Endothelial cell of umbilical vein (primary cell): Measurements from ENCODE around the gene MYT1.
A peak's percentile ranks its signal among the peaks of the same experiment; 100 is the strongest.
"Not testable (repeated sequence)": the region's sequence is repeated elsewhere in the genome, so short reads cannot be mapped to it uniquely, and the experiment has no call there.

ENCODE experiments used
- EZH2 ChIP-seq: IDR thresholded peaks from 2 replicates; pipeline ENCODE4 v1.6.1; 2012; ENCODE audit warnings: borderline replicate concordance, low read depth, mild to moderate bottlenecking, moderate library complexity, low read length, inconsistent platforms; ENCODE audit not compliant: severe bottlenecking
- FOS ChIP-seq: IDR thresholded peaks from 2 replicates; pipeline ENCODE4 v1.6.1; 2011; ENCODE audit warnings: mild to moderate bottlenecking, low read length, moderate library complexity, borderline replicate concordance; ENCODE audit not compliant: insufficient read depth
- GATA2 ChIP-seq: IDR thresholded peaks from 2 replicates; pipeline ENCODE4 v1.7.0; 2011; ENCODE audit warnings: low read depth, mild to moderate bottlenecking, moderate library complexity, mixed read lengths, low read length; ENCODE audit not compliant: insufficient read length, insufficient read depth
- JUN ChIP-seq: IDR thresholded peaks from 2 replicates; pipeline ENCODE4 v1.6.1; 2011; ENCODE audit warnings: borderline replicate concordance, low read depth; ENCODE audit not compliant: insufficient read length, insufficient read depth
- MYC ChIP-seq: IDR thresholded peaks from one replicate; pipeline ENCODE4 v1.6.1; 2011; ENCODE audit warnings: mild to moderate bottlenecking, low read depth, low read length
- POLR2A ChIP-seq: IDR thresholded peaks from 2 replicates; pipeline ENCODE4 v1.6.1; 2012; ENCODE audit warnings: low read depth, mild to moderate bottlenecking, control low read depth, low read length
- POLR2AphosphoS5 ChIP-seq: IDR thresholded peaks from 2 replicates; pipeline ENCODE4 v1.6.1; 2012; ENCODE audit warnings: low read depth, mild to moderate bottlenecking, control low read depth, low read length, moderate library complexity; ENCODE audit not compliant: insufficient read depth
- TF ChIP-seq, protein P1 (sequence below), 2 donors: IDR thresholded peaks; 1 replicate in 1 of 2; 2 replicates in 1 of 2; pipeline ENCODE4 v1.5.1; 2011; ENCODE audit warnings: low read length in 2 of 2, mild to moderate bottlenecking in 2 of 2, moderate library complexity in 2 of 2, control low read depth in 1 of 2, inconsistent platforms in 1 of 2, low read depth in 1 of 2; ENCODE audit not compliant: insufficient read depth in 1 of 2; ENCODE audit errors: extremely low read depth in 1 of 2
- TF ChIP-seq, protein P2 (sequence below): IDR thresholded peaks from 2 replicates; pipeline ENCODE4 v1.6.1; 2011; ENCODE audit not compliant: insufficient read depth, insufficient read length

DNA sequence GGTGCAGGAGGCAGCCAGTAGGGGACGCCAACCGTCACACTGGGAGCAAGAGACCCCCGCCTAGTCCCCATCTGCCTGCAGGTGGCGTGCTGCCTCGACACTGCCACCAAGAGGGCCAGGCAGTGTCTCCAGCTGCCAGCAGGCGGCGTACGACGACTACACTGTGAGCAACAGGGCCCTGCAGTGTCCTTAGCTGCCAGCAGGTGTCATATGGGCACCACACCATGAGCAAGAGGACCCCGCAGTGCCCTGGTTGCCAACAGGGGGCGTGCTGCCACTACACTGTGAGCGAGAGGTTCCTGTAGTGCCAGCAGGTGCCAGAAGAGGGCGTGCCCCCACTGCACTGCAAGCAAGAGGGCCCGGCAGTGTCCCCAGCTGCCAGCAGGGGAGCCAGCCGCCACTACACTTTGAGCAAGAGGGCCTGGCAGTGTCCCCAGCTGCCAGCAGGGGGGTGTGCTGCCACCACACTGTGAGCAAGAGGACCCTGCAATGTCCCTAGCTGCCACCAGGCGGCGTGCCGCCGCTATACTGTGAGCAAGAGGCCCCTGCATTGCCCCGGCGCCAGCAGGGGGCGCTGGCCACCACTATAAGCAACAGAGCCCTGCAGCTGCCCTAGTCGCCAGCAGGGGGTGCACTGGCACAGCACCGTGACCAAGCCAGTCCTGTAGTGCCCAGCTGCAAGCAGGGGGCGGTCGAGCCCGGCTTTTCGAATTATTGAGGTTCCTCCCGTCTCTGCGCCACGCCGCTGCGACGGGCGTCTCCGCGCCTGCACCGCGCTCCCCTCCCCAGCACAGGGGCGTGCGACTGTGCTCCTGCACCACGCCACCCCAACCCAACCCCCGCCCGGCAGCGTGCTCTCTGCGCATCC is 121.6 kb downstream of the MYT1 start:
- not testable (repeated sequence) for TF ChIP-seq EZH2, POLR2A, POLR2AphosphoS5, JUN, FOS, MYC, GATA2
- TF ChIP-seq, protein P1, sequence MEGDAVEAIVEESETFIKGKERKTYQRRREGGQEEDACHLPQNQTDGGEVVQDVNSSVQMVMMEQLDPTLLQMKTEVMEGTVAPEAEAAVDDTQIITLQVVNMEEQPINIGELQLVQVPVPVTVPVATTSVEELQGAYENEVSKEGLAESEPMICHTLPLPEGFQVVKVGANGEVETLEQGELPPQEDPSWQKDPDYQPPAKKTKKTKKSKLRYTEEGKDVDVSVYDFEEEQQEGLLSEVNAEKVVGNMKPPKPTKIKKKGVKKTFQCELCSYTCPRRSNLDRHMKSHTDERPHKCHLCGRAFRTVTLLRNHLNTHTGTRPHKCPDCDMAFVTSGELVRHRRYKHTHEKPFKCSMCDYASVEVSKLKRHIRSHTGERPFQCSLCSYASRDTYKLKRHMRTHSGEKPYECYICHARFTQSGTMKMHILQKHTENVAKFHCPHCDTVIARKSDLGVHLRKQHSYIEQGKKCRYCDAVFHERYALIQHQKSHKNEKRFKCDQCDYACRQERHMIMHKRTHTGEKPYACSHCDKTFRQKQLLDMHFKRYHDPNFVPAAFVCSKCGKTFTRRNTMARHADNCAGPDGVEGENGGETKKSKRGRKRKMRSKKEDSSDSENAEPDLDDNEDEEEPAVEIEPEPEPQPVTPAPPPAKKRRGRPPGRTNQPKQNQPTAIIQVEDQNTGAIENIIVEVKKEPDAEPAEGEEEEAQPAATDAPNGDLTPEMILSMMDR (IDR thresholded peaks at IDR 0.05; ENCODE audit: extremely low read depth in 1 of 2, insufficient read depth in 1 of 2, low read depth in 1 of 2, low read length in 2 of 2): peak; percentile 75 to 77
- TF ChIP-seq, protein P2, sequence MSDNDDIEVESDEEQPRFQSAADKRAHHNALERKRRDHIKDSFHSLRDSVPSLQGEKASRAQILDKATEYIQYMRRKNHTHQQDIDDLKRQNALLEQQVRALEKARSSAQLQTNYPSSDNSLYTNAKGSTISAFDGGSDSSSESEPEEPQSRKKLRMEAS: not testable (repeated sequence)
